ENCODE data around the gene ASIC4. TPM values are rescaled to one million over a fixed set of nuclear protein-coding genes. Genes with fewer than 3 reads are reported as not detected.

Gene ASIC4
- total and polyA plus RNA-seq, 2 of the 13 experiments (the other 11 are each of a cell fraction or from before 2014, with no cell fraction given) = 0.03 TPM; not detected in 1

- Histone ChIP-seq H3K9me3 (ENCODE audit: low read length) (no peaks in the 10 kb centered on the region), H3K4me1 (ENCODE audit: insufficient read depth, low read length) (peaks cover 46% of the 10 kb centered on the region), H3K36me3 (replicated peaks in 1 of 2; ENCODE audit: control insufficient read depth in 1 of 2, insufficient read depth in 2 of 2, low read length in 2 of 2) (peaks cover 20 to 50% of the 10 kb centered on the region in 2 experiments), H2AFZ (ENCODE audit: low read length) (no peak overlapping the region), H3K79me2 (ENCODE audit: insufficient read depth, low read length) (peaks cover 21% of the 10 kb centered on the region), H4K20me1 (ENCODE audit: insufficient read depth, low read length) (no peaks in the 10 kb centered on the region), H3K4me2 (ENCODE audit: low read depth, low read length) (no peak overlapping the region), H3K27me3 (ENCODE audit: control insufficient read depth in 1 of 2, insufficient read depth in 2 of 2, low read length in 2 of 2) (no peaks in the 10 kb centered on the region), H3K27ac (ENCODE audit: extremely low read length, insufficient read depth, low read length) (no peak overlapping the region), H3K4me3 (replicated peaks in 1 of 3; ENCODE audit: insufficient read depth in 1 of 3, low read depth in 2 of 3, low read length in 3 of 3) (no peak overlapping the region), H3K9ac (ENCODE audit: insufficient read depth, low read depth, low read length) (no peak overlapping the region)
- 95% methylated on average over 18 of the region's 18 CpGs for WGBS (ENCODE audit: low lambda C conversion rate)
- CTCF ChIA-PET (ENCODE audit: low intra/inter-chr PET ratio, low total read pairs) = no interaction called here
- no peak for DNase-seq (ENCODE audit: low spot score)
- intact Hi-C loops (cut with micrococcal nuclease; ENCODE audit: unreplicated experiment) (no loop called here), in situ Hi-C loops (cut with HindIII; ENCODE audit: extremely low pct_ligation_motif_present, low pct_unique_long_range_greater_than_20kb) (no loop called here)
- FAIRE-seq = no peak
- BruUV-seq (replicated peaks) = no TSS peak
- no peak for ATAC-seq
- POLR2A ChIA-PET = interaction anchor here (1.0 to 2.6 kb wide), 4 partner anchors 10 to 30 kb away, joined by 3 to 20 read pairs (median 6); partner anchors contain the start of genes CHPF, STK11IP and TMEM198
- TF ChIP-seq AGO2 (optimal IDR thresholded peaks at IDR 0.05; ENCODE audit: low read depth, low read length) (peak; percentile 17), ZNF768 (CRISPR knock-in tag; IDR thresholded peaks at IDR 0.05) (peak; percentile 33; the same call in 1 of the 2 replicates), POLR2AphosphoS5 (IDR thresholded peaks at IDR 0.05; ENCODE audit: low read depth, low read length) (peak; percentile 10), NFRKB (IDR thresholded peaks at IDR 0.05) (no peak), ATF5 (CRISPR knock-in tag; IDR thresholded peaks at IDR 0.05; ENCODE audit: low read depth) (no peak), ZBTB39 (CRISPR knock-in tag; IDR thresholded peaks at IDR 0.05) (no peak), ZNF687 (CRISPR knock-in tag; IDR thresholded peaks at IDR 0.05) (peak; percentile 5; the same call in 1 of the 2 replicates), ZNF619 (CRISPR knock-in tag; IDR thresholded peaks at IDR 0.05) (peak; percentile 6), ZNF501 (CRISPR knock-in tag; IDR thresholded peaks at IDR 0.05) (0 out of 2 replicates have a peak, but pooled peaks have one; percentile 1), ZSCAN21 (CRISPR knock-in tag; IDR thresholded peaks at IDR 0.05; ENCODE audit: borderline replicate concordance) (peak; percentile 15; the same call in 1 of the 2 replicates), NFKB2 (CRISPR knock-in tag; IDR thresholded peaks at IDR 0.05; ENCODE audit: borderline replicate concordance) (peak; percentile 29; the same call in 1 of the 2 replicates), ZGPAT (CRISPR knock-in tag; IDR thresholded peaks at IDR 0.05) (0 out of 2 replicates have a peak, but pooled peaks have one; percentile 28), KDM5B (CRISPR knock-in tag; IDR thresholded peaks at IDR 0.05; ENCODE audit: borderline replicate concordance) (peak; percentile 50; the same call in 1 of the 2 replicates), BRD4 (CRISPR knock-in tag; IDR thresholded peaks at IDR 0.05) (0 out of 2 replicates have a peak, but pooled peaks have one; percentile 31)
These were observed 52.8 kb downstream of the ASIC4 start for GRCh38 chr2:219567131-219567530.

Data from HepG2 (cell line).